ENCODE data around the gene DDR1.

Gene DDR1

DNA sequence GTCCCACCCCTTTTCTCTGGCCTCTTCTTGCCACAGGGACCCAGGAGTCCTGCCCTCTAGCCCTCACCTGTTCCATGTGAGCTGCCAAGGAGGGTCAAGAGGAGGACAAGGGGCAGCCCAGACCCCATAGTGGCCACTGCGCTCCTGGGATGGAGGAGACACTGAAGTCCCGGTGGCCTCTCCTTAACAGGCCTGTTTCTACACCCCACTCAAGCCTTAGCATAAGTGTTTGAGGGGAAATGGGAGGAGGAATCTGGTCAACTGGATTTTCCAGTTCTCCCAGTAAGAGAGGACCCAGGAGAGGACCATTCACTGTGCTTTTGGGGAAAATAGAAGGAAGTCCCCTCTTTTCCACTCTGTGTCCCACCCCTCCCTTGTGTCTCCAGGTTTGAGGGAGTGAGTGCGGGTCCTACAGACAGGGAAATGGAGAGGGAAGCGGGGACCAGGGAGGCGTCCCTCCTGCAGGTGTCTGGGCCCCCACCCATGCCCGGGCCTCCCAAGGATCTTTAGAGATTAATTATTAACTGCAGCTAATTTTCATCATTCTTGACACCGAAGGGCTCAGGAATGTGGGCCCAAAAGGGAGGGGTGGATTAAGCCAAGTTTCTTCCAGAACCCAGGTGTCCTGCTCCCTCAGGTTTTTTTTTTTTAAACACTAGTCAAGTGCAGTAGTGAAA, 47.8 kb downstream of the DDR1 start, which contains the start of gene SFTA2:
Gene SFTA2, minus strand, starts transcription at position 202 of the 677 bp plus-strand sequence. Its CDS starts 74 bp downstream, at position 128.
- Histone ChIP-seq H3K4me1 (ENCODE audit: control insufficient read depth, insufficient read depth, low read length, poor library complexity, severe bottlenecking) (no peaks in the 10 kb centered on the region), H3K27me3 (replicated peaks; ENCODE audit: control insufficient read depth, insufficient read depth, low read length, poor library complexity, severe bottlenecking) (no peaks in the 10 kb centered on the region), H3K36me3 (ENCODE audit: control insufficient read depth, insufficient read depth, low read length) (no peaks in the 10 kb centered on the region), H3K27ac (ENCODE audit: insufficient read depth, low read length, poor library complexity, severe bottlenecking) (no peak within 1 kb of the TSS), H3K4me3 (ENCODE audit: insufficient read depth, low read depth, low read length, poor library complexity, severe bottlenecking) (no peak within 1 kb of the TSS), H3K9me3 (ENCODE audit: control insufficient read depth, low read length) (no peaks in the 10 kb centered on the region)
- DNase-seq, result no peak

DNA sequence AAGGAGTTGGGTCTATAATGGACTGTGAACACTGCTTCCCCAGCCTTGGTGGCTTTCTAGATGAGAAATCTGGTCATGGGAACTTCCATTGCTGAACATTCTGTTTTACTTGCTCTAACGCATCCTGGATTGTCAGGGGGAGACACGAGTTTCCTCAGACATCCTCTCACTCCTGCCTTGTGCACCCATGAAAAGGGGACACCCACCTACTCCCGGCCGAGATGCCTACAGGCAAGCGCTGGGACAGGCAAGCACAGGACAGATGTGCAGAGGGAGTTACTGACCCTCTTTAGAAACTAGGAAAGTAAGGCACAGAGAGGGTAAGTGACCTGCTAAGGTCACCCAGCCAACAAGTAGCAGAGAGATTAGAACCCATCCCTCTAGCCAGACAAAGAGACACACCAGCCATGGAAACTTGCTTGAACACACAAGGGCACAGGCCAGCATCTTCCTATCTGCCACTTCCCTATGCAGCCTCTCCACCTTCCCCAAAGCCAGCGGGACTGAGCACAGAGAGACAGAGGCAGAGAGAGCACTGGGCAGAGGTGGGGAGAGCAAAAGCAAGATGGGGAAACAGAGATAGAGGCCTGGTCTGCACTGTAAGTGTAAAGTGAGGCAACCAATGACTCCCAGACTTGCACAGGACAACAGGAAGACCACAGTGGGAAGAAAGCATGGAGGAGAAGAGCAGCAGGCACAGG, 48.5 kb downstream of the DDR1 start:
- no peaks in the 10 kb centered on the region for H3K9me3 ChIP-seq (ENCODE audit: control insufficient read depth, low read length)
- no peak overlapping the region for H3K27ac ChIP-seq (ENCODE audit: insufficient read depth, low read length, poor library complexity, severe bottlenecking)
- DNase-seq, result no peak
- H3K36me3 ChIP-seq (ENCODE audit: control insufficient read depth, insufficient read depth, low read length), result no peaks in the 10 kb centered on the region
- H3K27me3 ChIP-seq (replicated peaks; ENCODE audit: control insufficient read depth, insufficient read depth, low read length, poor library complexity, severe bottlenecking), result no peaks in the 10 kb centered on the region
- no peaks in the 10 kb centered on the region for H3K4me1 ChIP-seq (ENCODE audit: control insufficient read depth, insufficient read depth, low read length, poor library complexity, severe bottlenecking)
- H3K4me3 ChIP-seq (ENCODE audit: insufficient read depth, low read depth, low read length, poor library complexity, severe bottlenecking), result no peak overlapping the region

DNA sequence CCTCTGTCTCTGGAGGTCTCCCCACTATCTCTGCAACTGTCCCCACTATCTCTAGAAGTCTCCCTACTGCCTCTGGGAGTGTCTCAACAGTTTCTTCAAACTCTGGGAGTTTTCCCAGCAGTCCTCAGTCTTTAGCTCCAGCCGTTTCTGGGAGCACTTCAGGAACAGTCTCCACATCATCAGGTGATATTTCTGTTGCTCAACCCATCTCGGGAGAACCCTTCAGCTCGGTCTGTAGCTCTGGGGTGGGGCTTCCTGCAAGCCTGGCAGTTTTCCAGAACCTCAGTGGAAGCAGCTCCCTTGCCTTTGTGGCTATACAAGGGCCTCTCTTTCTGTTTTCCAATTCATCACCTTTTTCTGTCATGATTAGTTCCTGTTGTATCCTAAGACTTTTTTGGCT, 50.7 kb downstream of the DDR1 start:
- H3K27me3 ChIP-seq (replicated peaks; ENCODE audit: control insufficient read depth, insufficient read depth, low read length, poor library complexity, severe bottlenecking), result no peaks in the 10 kb centered on the region
- H3K36me3 ChIP-seq (ENCODE audit: control insufficient read depth, insufficient read depth, low read length), result no peaks in the 10 kb centered on the region
- no peaks in the 10 kb centered on the region for H3K9me3 ChIP-seq (ENCODE audit: control insufficient read depth, low read length)
- H3K27ac ChIP-seq (ENCODE audit: insufficient read depth, low read length, poor library complexity, severe bottlenecking), result no peak overlapping the region
- no peak for DNase-seq
- H3K4me3 ChIP-seq (ENCODE audit: insufficient read depth, low read depth, low read length, poor library complexity, severe bottlenecking), result no peak overlapping the region
- no peaks in the 10 kb centered on the region for H3K4me1 ChIP-seq (ENCODE audit: control insufficient read depth, insufficient read depth, low read length, poor library complexity, severe bottlenecking)

DNA sequence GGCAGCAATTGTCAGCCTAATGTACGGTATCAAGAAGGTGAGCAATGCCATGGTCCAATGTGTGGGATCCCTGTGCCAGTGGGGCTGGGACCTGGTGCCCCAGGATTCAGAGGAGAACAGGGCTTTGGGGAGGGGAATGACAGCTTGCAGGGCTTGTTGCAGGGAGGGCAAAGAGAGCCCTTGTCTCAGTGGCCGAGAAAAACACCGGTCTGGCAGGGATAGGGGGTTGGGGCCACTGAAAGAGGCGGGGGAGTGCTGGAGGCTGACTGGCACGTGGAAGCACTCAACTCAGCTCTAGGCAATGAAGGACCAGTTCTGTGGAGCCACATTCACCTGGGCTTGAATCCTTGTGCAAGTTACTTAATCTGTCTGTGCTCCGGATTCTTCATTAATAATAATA, 52.9 kb downstream of the DDR1 start:
- no peaks in the 10 kb centered on the region for H3K36me3 ChIP-seq (ENCODE audit: control insufficient read depth, insufficient read depth, low read length)
- no peak overlapping the region for H3K27ac ChIP-seq (ENCODE audit: insufficient read depth, low read length, poor library complexity, severe bottlenecking)
- no peaks in the 10 kb centered on the region for H3K9me3 ChIP-seq (ENCODE audit: control insufficient read depth, low read length)
- no peak overlapping the region for H3K4me3 ChIP-seq (ENCODE audit: insufficient read depth, low read depth, low read length, poor library complexity, severe bottlenecking)
- peaks cover 6% of the 10 kb centered on the region for H3K27me3 ChIP-seq (replicated peaks; ENCODE audit: control insufficient read depth, insufficient read depth, low read length, poor library complexity, severe bottlenecking)
- no peaks in the 10 kb centered on the region for H3K4me1 ChIP-seq (ENCODE audit: control insufficient read depth, insufficient read depth, low read length, poor library complexity, severe bottlenecking)
- DNase-seq, result no peak

DNA sequence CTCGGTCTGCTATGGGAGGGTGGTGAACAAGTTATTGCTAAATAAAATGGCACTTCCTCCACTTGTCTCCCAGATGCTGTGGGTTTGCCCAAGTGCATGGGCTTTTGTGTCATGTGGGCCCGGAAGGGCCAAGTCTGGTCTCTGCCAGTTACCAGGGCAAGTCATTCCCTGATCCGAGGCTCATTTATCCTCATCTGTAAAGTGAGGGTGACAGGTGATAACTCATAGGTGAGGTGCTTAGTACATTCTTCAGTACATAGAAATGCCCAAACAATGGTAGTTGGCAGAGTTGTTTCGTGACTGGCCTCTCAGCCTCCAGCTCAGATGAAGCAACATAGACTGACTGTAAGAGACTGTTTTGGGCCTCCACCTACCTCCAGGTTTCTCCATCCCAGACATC, 54.4 kb downstream of the DDR1 start:
- DNase-seq, result no peak
- H3K27me3 ChIP-seq (replicated peaks; ENCODE audit: control insufficient read depth, insufficient read depth, low read length, poor library complexity, severe bottlenecking), result peaks cover 12% of the 10 kb centered on the region
- no peak overlapping the region for H3K27ac ChIP-seq (ENCODE audit: insufficient read depth, low read length, poor library complexity, severe bottlenecking)
- no peak overlapping the region for H3K4me3 ChIP-seq (ENCODE audit: insufficient read depth, low read depth, low read length, poor library complexity, severe bottlenecking)
- no peaks in the 10 kb centered on the region for H3K36me3 ChIP-seq (ENCODE audit: control insufficient read depth, insufficient read depth, low read length)
- no peaks in the 10 kb centered on the region for H3K9me3 ChIP-seq (ENCODE audit: control insufficient read depth, low read length)
- no peaks in the 10 kb centered on the region for H3K4me1 ChIP-seq (ENCODE audit: control insufficient read depth, insufficient read depth, low read length, poor library complexity, severe bottlenecking)

DNA sequence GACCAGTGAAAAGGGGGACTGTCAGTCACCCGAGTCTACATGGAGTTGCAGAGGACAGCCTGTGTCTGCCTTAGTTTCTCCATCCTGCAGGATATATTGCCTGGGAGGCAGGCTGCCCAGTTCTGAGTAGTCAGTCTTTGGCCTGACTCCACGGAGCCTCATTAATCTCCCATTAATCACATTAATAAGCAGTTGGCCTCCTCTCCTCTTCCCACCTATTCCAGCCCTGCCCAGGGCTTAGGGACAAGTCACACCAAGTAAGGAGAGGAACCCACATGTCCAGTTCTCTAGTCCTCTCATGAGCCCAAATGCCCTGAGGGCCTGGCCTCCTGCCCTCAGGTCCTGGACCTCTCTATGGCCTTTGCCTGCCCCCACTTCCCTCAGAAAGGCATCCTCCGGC, 55.2 kb downstream of the DDR1 start:
- no peak for DNase-seq
- peaks cover 14% of the 10 kb centered on the region for H3K27me3 ChIP-seq (replicated peaks; ENCODE audit: control insufficient read depth, insufficient read depth, low read length, poor library complexity, severe bottlenecking)
- H3K9me3 ChIP-seq (ENCODE audit: control insufficient read depth, low read length), result no peaks in the 10 kb centered on the region
- H3K27ac ChIP-seq (ENCODE audit: insufficient read depth, low read length, poor library complexity, severe bottlenecking), result no peak overlapping the region
- H3K4me3 ChIP-seq (ENCODE audit: insufficient read depth, low read depth, low read length, poor library complexity, severe bottlenecking), result no peak overlapping the region
- H3K4me1 ChIP-seq (ENCODE audit: control insufficient read depth, insufficient read depth, low read length, poor library complexity, severe bottlenecking), result no peaks in the 10 kb centered on the region
- H3K36me3 ChIP-seq (ENCODE audit: control insufficient read depth, insufficient read depth, low read length), result no peaks in the 10 kb centered on the region

DNA sequence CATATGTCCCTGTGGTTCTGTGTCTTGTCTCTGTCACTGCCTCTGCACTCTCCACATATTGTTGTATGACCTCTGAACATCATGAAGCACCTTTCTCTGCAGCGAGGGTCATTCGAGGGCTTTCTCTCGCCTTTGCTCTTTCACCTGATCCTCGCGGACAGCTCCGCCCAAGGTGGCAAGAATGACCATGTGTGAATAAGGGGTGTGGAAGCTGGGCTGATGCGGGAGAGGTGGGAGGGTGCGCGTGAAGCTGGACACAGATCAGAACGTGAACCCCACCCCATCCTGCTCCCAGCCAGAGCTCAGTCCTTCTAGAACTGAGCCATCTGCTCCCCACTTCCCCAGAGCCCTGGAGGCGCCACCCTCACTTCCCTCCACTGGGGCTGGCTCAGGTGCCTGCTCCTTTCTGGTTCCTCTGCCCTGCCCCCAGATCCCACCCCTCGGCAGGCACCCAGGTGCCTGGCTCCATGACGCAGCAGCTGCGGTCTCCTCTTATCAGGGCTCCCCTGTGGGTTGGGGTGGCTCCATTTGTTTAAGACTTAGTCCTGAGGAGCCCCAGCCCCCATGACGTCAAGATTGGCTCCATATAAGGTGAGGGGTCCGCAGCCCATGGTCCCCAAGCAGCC, 56.2 kb downstream of the DDR1 start, which contains the start of gene MUCL3:
Gene MUCL3, plus strand, starts transcription at position 613 of the 626 bp plus-strand sequence. CDS start 27 bp downstream, outside the sequence.
- DNase-seq, result no peak
- H3K4me3 ChIP-seq (ENCODE audit: insufficient read depth, low read depth, low read length, poor library complexity, severe bottlenecking), result no peak within 1 kb of the TSS
- peaks cover 14% of the 10 kb centered on the region for H3K27me3 ChIP-seq (replicated peaks; ENCODE audit: control insufficient read depth, insufficient read depth, low read length, poor library complexity, severe bottlenecking)
- H3K9me3 ChIP-seq (ENCODE audit: control insufficient read depth, low read length), result no peaks in the 10 kb centered on the region
- no peaks in the 10 kb centered on the region for H3K4me1 ChIP-seq (ENCODE audit: control insufficient read depth, insufficient read depth, low read length, poor library complexity, severe bottlenecking)
- no peaks in the 10 kb centered on the region for H3K36me3 ChIP-seq (ENCODE audit: control insufficient read depth, insufficient read depth, low read length)
- H3K27ac ChIP-seq (ENCODE audit: insufficient read depth, low read length, poor library complexity, severe bottlenecking), result no peak within 1 kb of the TSS

DNA sequence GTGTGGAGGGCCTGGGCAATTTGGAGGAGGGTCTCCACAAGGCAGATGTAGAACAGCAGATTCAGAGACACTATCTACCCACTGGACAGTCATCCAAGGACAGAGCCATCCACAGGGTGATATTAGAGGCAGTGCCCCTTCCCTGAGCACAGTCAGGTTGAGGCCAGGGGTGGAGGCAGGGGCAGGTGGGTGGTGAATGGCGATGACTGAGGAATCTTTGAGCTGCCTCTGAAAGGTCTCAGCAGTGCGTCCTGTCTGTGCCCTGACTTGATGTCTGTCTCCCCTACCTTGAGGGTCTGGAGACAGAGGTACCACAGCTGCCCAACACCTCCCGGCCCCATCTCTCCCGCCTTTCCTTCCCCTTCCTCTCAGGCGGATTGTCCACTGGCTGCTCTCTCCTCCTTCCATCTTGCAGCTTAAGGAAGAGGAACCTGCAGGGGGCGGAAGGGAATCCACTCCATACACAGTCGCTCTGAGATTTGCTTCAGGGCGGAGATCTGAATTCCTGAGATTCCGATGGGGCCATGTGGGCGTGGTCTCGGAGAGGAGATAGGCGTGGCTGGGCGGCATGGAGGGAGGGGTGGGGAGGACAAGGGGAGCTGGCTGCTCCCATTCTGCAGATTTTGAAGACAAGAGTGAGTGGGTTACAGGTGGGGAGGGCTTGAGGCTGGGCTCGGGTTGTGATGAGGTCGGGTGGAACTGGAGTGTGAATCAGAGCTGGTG, 58.2 kb downstream of the DDR1 start:
- H3K4me1 ChIP-seq (ENCODE audit: control insufficient read depth, insufficient read depth, low read length, poor library complexity, severe bottlenecking), result no peaks in the 10 kb centered on the region
- no peak overlapping the region for H3K4me3 ChIP-seq (ENCODE audit: insufficient read depth, low read depth, low read length, poor library complexity, severe bottlenecking)
- H3K27ac ChIP-seq (ENCODE audit: insufficient read depth, low read length, poor library complexity, severe bottlenecking), result no peak overlapping the region
- no peaks in the 10 kb centered on the region for H3K9me3 ChIP-seq (ENCODE audit: control insufficient read depth, low read length)
- no peaks in the 10 kb centered on the region for H3K36me3 ChIP-seq (ENCODE audit: control insufficient read depth, insufficient read depth, low read length)
- peaks cover 14% of the 10 kb centered on the region for H3K27me3 ChIP-seq (replicated peaks; ENCODE audit: control insufficient read depth, insufficient read depth, low read length, poor library complexity, severe bottlenecking)
- no peak for DNase-seq

DNA sequence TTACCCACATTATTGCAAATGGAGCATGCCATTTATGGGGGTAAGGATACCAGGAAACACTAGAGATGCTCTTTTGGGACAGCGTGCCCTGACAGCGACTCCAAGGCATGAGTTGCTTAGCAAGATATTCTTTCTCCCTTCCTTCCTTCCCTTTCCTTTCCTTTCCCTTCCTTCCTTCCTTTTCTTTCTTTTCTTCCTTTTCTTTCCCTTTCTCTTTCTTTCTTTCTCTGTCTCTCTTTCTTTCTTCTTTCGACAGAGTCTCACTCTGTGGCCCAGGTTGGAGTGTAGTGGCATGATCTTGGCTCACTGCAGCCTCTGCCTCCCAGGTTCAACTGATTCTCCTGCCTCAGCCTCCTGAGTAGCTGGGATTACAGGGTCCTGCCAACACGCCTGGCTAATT, 59.7 kb downstream of the DDR1 start:
- H3K36me3 ChIP-seq (ENCODE audit: control insufficient read depth, insufficient read depth, low read length), result no peaks in the 10 kb centered on the region
- H3K27ac ChIP-seq (ENCODE audit: insufficient read depth, low read length, poor library complexity, severe bottlenecking), result no peak overlapping the region
- no peaks in the 10 kb centered on the region for H3K9me3 ChIP-seq (ENCODE audit: control insufficient read depth, low read length)
- no peaks in the 10 kb centered on the region for H3K4me1 ChIP-seq (ENCODE audit: control insufficient read depth, insufficient read depth, low read length, poor library complexity, severe bottlenecking)
- no peak overlapping the region for H3K4me3 ChIP-seq (ENCODE audit: insufficient read depth, low read depth, low read length, poor library complexity, severe bottlenecking)
- no peak for DNase-seq
- H3K27me3 ChIP-seq (replicated peaks; ENCODE audit: control insufficient read depth, insufficient read depth, low read length, poor library complexity, severe bottlenecking), result peaks cover 14% of the 10 kb centered on the region

Measured in effector memory CD4-positive, alpha-beta T cell (primary cell).